ENCODE data around the gene ANKRD33B. TPM values are rescaled to one million over a fixed set of nuclear protein-coding genes. Genes with fewer than 3 reads are reported as not detected.
"Not testable (repeated sequence)": the region's sequence is repeated elsewhere in the genome, so short reads cannot be mapped to it uniquely, and the experiment has no call there.

The ANKRD33B gene
- total and polyA plus RNA-seq, 2 experiments from 2014 or later: 2.9 to 15.4 TPM

DNA sequence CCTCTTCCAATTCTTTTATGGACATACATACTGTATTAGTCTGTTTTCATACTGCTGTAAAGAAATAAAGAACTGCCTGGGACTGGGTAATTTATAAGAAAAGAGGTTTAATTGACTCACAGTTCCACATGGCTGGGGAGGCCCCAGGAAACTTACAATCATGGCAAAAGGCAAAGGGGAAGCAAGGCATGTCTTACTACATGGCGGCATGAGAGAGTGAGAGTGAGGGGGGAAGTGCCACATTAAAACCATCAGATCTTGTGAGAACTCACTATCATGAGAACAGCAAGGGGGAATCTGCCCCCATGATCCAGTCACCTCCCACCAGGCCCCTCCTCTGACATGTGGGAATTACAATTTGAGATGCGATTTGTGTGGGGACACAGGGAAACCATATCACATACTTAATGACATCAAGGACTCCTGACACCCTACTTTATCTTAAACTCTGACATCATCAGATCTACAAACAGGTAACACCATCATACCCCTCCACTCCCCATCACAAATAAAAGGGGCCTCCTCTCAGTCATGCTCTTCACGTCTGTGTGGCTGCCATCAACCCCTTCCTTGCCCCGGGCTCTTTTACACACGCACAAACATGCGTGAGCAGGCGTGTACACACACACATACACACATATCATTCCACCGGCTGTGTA, 9.7 kb downstream of the ANKRD33B start (continued):
- TF ChIP-seq, protein P1, sequence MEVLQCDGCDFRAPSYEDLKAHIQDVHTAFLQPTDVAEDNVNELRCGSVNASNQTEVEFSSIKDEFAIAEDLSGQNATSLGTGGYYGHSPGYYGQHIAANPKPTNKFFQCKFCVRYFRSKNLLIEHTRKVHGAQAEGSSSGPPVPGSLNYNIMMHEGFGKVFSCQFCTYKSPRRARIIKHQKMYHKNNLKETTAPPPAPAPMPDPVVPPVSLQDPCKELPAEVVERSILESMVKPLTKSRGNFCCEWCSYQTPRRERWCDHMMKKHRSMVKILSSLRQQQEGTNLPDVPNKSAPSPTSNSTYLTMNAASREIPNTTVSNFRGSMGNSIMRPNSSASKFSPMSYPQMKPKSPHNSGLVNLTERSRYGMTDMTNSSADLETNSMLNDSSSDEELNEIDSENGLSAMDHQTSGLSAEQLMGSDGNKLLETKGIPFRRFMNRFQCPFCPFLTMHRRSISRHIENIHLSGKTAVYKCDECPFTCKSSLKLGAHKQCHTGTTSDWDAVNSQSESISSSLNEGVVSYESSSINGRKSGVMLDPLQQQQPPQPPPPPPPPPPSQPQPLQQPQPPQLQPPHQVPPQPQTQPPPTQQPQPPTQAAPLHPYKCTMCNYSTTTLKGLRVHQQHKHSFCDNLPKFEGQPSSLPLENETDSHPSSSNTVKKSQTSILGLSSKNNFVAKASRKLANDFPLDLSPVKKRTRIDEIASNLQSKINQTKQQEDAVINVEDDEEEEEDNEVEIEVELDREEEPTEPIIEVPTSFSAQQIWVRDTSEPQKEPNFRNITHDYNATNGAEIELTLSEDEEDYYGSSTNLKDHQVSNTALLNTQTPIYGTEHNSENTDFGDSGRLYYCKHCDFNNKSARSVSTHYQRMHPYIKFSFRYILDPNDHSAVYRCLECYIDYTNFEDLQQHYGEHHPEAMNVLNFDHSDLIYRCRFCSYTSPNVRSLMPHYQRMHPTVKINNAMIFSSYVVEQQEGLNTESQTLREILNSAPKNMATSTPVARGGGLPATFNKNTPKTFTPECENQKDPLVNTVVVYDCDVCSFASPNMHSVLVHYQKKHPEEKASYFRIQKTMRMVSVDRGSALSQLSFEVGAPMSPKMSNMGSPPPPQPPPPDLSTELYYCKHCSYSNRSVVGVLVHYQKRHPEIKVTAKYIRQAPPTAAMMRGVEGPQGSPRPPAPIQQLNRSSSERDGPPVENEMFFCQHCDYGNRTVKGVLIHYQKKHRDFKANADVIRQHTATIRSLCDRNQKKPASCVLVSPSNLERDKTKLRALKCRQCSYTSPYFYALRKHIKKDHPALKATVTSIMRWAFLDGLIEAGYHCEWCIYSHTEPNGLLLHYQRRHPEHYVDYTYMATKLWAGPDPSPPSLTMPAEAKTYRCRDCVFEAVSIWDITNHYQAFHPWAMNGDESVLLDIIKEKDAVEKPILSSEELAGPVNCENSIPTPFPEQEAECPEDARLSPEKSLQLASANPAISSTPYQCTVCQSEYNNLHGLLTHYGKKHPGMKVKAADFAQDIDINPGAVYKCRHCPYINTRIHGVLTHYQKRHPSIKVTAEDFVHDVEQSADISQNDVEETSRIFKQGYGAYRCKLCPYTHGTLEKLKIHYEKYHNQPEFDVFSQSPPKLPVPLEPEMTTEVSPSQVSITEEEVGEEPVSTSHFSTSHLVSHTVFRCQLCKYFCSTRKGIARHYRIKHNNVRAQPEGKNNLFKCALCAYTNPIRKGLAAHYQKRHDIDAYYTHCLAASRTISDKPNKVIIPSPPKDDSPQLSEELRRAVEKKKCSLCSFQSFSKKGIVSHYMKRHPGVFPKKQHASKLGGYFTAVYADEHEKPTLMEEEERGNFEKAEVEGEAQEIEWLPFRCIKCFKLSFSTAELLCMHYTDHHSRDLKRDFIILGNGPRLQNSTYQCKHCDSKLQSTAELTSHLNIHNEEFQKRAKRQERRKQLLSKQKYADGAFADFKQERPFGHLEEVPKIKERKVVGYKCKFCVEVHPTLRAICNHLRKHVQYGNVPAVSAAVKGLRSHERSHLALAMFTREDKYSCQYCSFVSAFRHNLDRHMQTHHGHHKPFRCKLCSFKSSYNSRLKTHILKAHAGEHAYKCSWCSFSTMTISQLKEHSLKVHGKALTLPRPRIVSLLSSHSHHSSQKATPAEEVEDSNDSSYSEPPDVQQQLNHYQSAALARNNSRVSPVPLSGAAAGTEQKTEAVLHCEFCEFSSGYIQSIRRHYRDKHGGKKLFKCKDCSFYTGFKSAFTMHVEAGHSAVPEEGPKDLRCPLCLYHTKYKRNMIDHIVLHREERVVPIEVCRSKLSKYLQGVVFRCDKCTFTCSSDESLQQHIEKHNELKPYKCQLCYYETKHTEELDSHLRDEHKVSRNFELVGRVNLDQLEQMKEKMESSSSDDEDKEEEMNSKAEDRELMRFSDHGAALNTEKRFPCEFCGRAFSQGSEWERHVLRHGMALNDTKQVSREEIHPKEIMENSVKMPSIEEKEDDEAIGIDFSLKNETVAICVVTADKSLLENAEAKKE (CRISPR knock-in tag; IDR thresholded peaks at IDR 0.05): no peak
- TF ChIP-seq, protein P2, sequence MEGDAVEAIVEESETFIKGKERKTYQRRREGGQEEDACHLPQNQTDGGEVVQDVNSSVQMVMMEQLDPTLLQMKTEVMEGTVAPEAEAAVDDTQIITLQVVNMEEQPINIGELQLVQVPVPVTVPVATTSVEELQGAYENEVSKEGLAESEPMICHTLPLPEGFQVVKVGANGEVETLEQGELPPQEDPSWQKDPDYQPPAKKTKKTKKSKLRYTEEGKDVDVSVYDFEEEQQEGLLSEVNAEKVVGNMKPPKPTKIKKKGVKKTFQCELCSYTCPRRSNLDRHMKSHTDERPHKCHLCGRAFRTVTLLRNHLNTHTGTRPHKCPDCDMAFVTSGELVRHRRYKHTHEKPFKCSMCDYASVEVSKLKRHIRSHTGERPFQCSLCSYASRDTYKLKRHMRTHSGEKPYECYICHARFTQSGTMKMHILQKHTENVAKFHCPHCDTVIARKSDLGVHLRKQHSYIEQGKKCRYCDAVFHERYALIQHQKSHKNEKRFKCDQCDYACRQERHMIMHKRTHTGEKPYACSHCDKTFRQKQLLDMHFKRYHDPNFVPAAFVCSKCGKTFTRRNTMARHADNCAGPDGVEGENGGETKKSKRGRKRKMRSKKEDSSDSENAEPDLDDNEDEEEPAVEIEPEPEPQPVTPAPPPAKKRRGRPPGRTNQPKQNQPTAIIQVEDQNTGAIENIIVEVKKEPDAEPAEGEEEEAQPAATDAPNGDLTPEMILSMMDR (conservative IDR thresholded peaks at IDR 0.05; ENCODE audit: low read depth in 2 of 2): no peak
- TF ChIP-seq EZH2phosphoT487 (IDR thresholded peaks at IDR 0.05; ENCODE audit: unreplicated experiment) (no peak), ZNF331 (CRISPR knock-in tag; IDR thresholded peaks at IDR 0.05; ENCODE audit: low read depth) (no peak), CREB1 (CRISPR knock-in tag; IDR thresholded peaks at IDR 0.05; ENCODE audit: low read depth) (no peak), EZH2 (IDR thresholded peaks at IDR 0.05; ENCODE audit: low read depth, unreplicated experiment) (no peak), JUNB (IDR thresholded peaks at IDR 0.05; ENCODE audit: unreplicated experiment) (no peak), NANOG (IDR thresholded peaks at IDR 0.05; ENCODE audit: borderline replicate concordance) (no peak), POLR2AphosphoS5 (IDR thresholded peaks at IDR 0.05; ENCODE audit: low read depth) (no peak)
- TF ChIP-seq, protein P3, sequence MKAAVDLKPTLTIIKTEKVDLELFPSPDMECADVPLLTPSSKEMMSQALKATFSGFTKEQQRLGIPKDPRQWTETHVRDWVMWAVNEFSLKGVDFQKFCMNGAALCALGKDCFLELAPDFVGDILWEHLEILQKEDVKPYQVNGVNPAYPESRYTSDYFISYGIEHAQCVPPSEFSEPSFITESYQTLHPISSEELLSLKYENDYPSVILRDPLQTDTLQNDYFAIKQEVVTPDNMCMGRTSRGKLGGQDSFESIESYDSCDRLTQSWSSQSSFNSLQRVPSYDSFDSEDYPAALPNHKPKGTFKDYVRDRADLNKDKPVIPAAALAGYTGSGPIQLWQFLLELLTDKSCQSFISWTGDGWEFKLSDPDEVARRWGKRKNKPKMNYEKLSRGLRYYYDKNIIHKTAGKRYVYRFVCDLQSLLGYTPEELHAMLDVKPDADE (IDR thresholded peaks at IDR 0.05): no peak
- TF ChIP-seq, protein P4, sequence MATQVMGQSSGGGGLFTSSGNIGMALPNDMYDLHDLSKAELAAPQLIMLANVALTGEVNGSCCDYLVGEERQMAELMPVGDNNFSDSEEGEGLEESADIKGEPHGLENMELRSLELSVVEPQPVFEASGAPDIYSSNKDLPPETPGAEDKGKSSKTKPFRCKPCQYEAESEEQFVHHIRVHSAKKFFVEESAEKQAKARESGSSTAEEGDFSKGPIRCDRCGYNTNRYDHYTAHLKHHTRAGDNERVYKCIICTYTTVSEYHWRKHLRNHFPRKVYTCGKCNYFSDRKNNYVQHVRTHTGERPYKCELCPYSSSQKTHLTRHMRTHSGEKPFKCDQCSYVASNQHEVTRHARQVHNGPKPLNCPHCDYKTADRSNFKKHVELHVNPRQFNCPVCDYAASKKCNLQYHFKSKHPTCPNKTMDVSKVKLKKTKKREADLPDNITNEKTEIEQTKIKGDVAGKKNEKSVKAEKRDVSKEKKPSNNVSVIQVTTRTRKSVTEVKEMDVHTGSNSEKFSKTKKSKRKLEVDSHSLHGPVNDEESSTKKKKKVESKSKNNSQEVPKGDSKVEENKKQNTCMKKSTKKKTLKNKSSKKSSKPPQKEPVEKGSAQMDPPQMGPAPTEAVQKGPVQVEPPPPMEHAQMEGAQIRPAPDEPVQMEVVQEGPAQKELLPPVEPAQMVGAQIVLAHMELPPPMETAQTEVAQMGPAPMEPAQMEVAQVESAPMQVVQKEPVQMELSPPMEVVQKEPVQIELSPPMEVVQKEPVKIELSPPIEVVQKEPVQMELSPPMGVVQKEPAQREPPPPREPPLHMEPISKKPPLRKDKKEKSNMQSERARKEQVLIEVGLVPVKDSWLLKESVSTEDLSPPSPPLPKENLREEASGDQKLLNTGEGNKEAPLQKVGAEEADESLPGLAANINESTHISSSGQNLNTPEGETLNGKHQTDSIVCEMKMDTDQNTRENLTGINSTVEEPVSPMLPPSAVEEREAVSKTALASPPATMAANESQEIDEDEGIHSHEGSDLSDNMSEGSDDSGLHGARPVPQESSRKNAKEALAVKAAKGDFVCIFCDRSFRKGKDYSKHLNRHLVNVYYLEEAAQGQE (IDR thresholded peaks at IDR 0.05; ENCODE audit: unreplicated experiment): no peak

DNA sequence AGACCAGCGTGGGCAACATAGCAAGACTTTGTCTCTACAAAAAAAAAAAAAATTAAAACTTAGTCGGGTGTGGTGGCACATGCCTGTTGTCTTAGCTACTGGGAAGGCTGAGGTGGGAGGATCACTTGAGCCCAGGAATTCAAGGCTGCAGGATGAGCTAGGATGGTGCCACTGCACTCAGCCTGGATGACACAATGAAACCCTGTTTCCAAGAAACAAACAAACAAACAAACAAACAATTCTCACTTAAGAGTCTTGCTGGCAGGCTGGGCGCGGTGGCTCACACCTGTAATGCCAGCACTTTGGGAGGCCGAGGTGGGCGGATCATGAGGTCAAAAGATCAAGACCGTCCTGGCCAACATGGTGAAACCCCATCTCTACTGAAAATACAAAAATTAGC, 11.0 kb downstream of the ANKRD33B start:
- H3K9me3 Mint-ChIP-seq; H3K4me1 ChIP-seq (ENCODE audit: insufficient read depth); H3K27ac Mint-ChIP-seq: not testable (repeated sequence)

More for the DNA sequence above, 11.0 kb downstream of the ANKRD33B start:
- not testable (repeated sequence) for H3F3A ChIP-seq (replicated peaks; ENCODE audit: low read depth); H3K4me3 Mint-ChIP-seq; H3K4me1 Mint-ChIP-seq; H3K36me3 ChIP-seq (ENCODE audit: insufficient read depth); H2AFZ ChIP-seq; H3K27me3 ChIP-seq (ENCODE audit: insufficient read depth); H3K4me3 ChIP-seq; H3K9me2 ChIP-seq (ENCODE audit: insufficient read depth); ATAC-seq; H3K4me2 ChIP-seq; DNase-seq (ENCODE audit: low spot score); H3K79me2 ChIP-seq (replicated peaks; ENCODE audit: insufficient read depth); H3K27ac ChIP-seq (ENCODE audit: low read depth); H4K20me1 ChIP-seq (replicated peaks; ENCODE audit: insufficient read depth); H3K27me3 Mint-ChIP-seq (ENCODE audit: insufficient read depth, low read depth, poor library complexity); H3K36me3 Mint-ChIP-seq (ENCODE audit: low read depth)

Measured in GM23338 (cell line).